Stimulated activated CD4-positive, alpha-beta T cell treated with anti-CD3 and anti-CD28 coated beads, Interleukin-1b, Interleukin-23, amount 100 ng/mL, for 24 hours (primary cell): ENCODE data around the gene CCDC27.
"Not testable (repeated sequence)": the region's sequence is repeated elsewhere in the genome, so short reads cannot be mapped to it uniquely, and the experiment has no call there.

ENCODE experiments used
- DNase-seq, 4 experiments: peaks; one replicate each; pipeline ENCODE4 v3.0.0-alpha.2; 2020; ENCODE audit warnings: low read depth in 4 of 4, low spot score in 1 of 4

The CCDC27 gene

DNA sequence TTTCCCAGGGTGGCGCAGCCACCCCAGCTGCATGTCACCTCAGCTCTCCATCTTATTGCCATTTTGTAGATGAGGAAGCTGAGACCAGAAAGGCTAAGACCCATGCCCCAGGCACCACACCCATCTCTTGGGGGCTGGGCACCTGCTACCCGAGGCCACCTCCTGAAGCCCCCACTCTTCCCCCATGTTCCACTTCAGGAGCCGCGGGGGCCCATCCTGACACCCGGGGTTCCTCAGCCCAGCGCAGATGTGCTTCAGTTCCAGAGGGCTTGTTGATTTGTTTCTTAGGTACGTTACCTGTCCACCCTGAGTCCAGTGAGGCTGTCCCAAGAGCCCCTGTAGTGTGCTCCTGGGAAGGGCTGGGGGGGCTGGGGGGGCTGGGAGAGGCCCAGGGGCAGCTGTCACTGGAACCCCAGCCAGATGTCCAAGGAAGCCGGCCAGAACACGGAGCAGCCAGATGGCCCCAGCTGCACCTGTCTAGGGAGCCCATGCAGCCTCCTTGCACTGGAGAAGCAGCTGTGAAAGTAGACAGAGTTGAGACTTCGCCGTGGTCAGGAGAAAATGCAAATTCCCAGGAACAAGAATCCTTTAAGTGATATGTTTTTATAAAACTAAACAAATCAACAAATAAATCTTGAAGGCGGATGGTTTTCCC lies 17.1 kb upstream of the CCDC27 start:
- DNase-seq = no peak

DNA sequence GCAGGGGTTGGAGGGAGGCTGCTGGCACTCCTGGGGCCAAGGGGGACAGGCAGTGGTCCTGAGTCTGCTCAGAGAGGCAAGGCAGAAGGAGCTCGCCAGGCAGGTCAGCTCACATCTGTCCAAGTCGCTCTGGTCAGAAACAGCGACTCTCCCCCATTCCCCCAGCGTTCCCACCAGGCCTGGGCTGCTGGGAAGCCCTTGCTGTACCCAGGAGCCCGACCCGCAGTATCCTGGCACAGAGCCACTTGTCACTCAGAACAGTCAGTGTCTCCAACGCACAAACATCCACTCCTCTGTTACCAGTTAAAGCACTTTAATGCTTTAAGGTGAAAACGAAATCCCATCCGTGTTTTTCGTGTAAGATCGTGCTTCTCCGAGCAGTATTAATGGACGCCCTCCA lies 16.6 kb upstream of the CCDC27 start:
- DNase-seq = no peak

DNA sequence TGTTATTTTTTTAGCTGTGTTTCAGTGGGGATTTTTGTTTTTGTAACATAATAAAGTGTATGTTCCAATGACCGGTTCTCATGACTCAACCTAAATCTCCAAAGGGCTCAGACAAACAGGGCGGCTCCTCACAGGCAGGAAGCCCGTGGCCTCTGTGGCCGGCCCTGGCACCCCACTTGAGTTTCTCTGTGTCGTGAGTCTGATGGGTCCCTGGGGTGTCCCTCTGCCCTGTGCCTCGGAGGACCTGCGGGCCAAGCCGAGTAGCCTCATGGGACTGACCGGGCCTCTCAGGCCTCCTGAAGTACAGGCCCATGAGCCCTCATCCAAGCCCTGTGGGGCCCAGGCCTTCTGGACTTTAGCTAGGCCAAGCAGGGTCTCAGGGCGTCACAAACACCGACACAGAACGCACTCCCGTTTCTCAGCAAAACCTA lies 16.1 kb upstream of the CCDC27 start:
- DNase-seq = no peak

DNA sequence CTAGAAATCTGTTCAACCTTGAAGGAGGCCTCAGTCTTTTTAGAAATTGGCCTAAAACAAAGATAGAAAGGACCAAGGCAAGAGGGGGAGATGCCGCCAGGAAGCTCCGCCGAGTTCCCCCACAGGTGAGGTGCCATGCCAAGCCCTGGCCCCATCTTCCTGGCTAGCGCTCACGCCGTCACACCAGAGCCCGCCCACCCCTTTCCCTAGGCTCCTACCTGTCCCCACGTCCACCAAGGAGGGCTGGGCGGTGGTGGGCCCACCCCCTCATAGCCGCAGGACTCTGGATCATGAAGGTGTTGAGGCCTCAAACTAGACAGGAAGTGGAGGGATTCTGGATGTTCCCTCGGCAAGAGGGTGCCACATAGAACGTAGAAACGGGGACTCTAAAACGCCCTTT lies 15.5 kb upstream of the CCDC27 start:
- DNase-seq = no peak

DNA sequence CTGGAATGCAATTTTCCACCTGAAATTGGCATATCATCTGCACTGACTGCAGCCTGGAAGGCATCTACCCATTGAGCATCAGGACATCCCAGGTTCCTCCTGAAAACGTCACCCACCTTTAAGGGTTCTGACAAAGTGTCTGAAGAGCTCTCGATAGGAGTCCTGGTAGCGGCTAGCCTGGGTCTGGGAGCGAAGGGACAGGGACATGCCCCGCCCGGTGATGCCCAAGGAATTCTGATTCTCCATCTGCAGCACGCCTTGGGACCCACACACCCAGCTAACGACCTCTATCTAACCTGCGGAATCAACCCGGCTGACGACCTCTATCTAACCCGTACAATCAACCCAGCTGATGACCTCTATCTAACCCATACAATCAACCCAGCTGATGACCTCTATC lies 13.3 kb upstream of the CCDC27 start:
- DNase-seq = no peak

DNA sequence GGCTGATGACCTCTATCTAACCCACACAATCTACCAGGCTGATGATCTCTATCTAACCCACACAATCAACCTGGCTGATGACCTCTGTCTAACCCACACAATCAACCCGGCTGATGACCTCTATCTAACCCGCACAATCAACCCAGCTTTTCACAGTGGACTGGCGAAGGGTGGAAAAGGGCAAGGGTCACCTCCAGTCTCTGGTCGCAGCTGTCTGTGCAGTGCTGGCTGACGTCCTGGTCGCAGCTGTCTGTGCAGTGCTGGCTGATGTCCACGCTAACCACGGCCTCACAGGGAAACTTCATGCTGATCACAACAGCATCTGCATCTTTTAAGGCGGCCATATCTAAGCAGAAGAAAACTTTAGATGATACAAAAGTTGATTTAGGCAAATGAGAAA lies 12.2 kb upstream of the CCDC27 start:
- no peak for DNase-seq

DNA sequence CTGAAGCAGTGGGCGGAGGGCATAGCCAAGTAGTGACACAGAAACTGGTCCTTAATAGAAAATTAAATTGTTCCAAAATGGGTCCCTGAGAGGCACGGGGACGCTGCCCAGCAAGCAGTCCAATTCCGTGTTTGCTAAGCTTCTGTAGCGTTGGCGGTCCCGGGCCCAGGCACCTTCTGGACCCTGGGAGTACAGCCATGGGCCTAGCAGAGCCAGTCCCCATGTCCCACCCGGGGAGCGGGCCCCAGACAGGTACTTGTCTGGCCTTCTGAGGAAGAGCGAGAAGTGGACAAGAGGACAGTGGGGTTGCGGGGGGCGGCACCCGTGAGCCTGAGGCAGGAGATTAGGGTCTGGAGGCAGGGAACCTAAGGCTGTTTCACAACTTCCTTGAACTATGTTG lies 11.5 kb upstream of the CCDC27 start:
- no peak for DNase-seq

DNA sequence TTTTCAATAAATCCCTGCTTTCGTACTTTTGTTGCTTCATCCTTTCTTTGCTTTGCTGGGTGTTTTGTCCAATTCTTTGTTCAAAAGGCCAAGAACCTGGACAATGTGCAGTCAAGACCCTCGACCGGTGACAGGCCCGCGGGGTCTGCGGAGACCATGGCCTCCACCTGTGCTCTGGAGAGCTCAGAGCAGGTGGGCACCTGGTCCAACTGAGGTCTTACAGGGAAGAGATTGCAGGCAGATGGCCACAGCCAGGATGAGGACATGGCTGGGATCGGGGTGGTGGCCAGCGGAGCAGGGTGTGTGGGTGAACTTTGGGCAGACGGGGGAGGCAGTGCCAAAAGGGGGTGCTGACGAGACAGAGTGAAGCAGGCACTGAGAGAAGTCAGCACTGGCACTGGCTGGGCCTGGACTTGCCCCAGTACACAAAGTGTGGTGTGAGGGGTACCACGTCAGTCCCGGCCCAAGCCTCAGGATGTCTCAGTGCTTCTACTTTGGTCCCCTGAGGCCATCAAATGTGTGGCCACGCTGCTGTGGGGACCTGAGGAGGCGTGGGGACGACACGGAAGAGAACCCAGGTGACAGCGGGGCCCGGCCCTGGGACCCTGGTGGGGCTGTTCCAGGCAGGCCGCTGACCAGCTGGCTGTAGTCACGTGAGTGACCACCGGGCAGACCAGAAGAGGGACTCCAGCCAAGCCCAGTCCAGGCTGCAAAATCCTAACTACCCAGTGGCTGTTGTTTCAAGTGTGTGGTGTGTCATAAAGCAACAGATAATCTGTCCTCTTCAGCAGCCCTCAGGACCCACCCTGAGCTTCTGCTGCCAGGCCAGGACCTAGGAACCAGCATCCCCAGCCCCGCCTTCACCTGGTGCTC lies 10.4 kb upstream of the CCDC27 start:
- no peak for DNase-seq

DNA sequence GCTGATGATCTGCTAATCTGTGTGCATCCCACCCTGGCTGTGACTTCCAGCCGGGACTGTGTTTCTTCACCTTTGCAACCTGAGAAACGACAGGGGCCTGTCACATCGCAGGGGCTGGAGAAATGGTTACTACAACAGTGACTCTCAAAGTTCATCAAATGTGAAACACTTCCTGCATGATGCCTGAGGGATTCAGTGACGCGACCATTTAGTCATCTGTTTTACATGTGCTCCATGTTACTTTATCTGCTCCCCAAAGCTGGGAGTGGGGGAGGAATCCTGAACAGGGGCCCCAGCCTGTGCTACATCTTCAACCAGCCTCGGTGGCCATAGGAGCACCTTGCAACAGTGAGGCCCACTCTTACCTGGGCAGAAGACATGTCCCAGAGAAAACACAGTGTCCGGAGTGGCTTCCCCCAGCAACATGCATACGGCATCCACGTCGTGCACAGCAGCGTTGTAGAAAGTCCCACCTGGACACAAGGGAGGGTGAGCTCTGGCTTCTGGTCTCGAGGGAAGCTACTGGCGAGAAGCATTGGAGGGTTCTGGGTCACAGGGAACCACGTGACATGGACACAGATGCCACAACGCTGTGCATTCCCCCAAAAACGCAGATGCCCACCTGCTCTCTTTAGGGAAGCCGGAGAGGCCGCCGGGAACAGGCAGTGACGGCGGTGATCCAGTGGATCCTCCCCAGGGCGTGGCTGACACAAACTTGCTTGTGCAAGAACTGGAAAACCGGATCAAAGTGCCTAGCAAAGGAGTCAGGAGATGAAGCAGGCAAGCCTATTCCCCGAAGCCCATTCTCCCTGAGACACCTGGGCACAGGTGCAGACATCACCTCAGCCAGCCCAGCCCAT lies 9.6 kb upstream of the CCDC27 start:
- no peak for DNase-seq

DNA sequence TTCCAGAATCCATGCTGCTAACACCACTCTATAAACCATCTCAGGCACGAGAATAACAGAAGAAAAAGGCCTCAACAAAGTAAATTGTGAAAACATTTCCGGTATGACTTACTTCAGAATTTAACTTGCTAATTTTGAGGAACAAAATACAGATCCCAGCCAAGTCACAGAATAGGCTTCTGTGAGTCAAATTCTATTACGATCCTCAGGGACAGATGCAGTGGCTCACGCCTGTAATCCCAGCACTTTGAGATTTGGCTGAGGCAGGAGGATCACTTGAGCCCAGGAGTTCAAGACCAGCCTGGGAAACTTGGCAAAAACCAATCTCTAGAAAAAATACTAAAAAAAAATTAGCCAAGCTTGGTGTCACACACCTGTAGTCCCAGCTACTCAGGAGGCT lies 8.8 kb upstream of the CCDC27 start:
- DNase-seq = no peak

DNA sequence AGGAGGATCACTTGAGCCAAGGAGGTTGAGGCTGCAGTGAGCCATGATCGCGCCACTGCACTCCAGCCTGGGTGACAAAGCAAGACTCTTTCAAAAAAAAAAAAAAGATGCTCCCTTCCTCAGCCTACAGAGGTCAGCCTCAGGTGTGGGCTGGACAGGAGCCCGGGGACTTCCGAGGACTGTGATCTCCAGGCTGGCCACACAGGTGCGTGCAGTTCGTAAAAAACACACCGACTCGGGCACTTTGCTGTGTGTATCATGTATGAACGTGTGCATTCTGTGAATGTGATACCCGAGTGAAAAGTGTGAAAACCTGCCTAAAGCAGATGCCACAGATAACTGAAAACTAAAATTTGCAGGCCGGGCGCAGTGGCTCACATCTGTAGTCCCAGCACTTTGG lies 8.4 kb upstream of the CCDC27 start:
- DNase-seq = no peak

DNA sequence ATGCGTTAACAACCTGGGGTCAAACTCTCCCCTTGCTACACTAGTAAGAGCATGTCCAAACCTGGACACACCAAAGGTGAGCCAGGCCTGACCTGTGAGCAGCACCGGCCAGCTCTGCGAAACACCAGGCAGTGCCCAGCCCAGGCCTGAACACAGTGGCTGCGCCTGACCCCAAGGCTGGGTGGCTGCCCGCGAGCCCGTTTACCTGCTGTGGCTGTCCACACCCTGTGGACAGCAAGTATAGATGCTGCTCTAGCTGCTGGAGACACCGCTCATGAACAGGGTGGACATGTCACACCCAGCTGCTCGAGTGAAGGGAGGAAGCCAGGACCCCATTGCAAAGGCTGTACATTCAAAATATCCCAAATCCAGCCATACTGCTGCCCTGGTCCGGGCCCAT lies 7.6 kb upstream of the CCDC27 start:
- DNase-seq = no peak

DNA sequence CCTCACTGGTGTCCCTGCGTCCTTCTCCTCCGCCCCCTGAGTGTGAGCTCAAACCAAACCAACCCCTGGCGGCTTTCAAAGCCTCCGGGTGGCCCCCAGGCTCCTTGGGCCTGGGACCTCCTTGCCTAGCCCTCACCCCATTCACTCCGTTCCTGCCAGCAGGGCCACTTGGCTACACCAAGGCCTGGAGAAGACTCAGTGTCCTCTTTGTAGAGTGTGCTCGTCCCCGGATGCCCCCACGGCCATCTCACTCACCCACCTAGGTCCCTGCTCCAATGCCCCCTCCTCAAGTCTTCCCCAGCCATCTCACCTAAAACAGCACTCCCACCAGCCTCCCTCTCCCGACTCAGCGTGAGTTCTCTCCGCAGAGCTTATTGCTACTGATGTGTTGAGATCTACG lies 7.2 kb upstream of the CCDC27 start:
- no peak for DNase-seq

DNA sequence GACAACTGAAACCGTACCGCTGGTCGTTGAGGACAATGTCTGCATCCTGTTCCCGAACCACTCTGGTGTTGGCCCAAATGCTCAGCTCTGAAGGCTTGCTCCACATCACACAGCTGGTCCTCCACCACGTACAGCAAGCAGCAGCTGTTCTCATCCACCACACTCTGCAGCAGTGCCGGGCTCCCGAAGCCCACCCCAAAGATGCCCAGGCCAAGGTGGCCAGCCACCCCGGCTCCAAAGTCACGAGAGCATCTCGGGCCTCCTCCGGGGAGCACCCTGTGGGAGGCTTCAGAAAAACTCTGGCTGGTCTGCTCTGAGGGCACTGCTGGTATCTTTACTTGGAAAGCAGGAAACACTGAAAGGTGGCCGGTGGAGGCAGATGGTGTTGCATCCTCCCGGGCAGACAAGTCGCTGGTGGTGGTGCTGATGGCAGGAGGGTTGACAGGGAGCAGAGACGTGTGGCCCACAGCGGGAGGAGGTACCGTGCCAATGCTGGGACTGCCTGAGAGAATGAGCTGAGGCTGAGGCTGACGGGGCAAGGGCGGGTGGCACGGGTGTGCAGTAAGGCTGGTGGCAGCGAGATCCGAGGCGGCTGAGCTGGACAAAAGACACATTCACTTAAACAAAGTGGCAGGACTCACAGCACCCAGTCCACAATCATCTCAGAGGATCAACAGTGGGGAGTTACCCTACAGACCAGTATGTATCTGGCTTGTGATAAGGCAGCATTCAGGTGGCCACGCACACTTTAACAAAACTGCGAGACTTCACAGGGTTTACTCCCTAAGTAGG lies 6.5 kb upstream of the CCDC27 start:
- no peak for DNase-seq

DNA sequence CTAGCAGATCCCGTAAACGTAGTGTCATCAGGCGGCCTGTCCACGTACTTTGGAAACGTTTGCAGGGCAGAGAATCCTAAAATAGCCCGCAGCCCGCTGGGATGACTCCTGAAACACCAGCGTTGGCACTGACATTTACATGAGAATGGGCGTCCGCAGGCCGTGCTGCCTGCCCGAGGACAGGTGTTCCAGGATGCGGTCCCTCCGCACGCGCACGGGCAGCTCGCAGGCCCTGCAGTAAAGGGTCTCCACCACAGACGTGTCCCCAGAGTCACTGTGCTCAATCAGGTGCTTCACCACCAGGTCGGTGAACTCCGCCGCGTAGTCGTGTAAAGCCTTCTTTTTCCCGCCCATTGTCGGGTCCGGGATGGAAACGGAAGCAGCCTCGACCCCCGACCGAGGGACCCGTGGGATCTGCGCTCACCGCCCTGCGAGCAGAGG lies 5.8 kb upstream of the CCDC27 start:
- no peak for DNase-seq

DNA sequence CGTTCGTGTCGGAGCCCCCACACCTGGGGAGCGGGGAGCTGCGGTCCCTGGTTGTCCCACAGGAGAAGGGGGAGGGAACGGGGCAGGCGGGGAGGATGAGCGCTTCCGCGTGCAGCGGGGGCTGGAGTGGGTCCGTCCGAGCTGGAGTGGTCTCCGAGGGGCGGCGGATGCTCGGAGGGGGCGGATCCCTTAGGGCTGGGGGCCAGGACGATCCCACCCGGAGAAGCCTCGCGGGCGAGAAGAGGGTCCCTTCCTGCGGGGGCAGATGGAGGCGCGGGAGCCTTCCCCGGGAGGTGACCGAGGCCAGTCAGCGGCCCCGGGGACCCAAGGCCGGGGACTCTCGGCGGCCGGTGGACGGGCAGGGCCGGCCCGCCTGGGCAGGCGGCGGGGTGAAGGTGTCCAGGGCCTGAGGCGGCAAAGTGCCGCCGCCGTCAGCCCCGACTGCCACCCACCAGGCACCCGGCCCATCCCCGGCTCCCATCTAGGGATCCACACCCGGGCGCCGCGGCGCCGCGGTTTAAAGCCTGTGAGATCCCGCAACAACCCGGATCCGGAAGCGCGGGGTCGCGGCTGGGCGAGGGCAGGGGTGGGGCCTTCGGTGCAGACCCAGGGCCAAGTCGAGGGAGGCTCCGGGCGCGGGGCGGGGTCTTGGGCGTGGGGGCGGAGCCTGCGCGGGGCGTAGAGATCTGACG lies 5.3 kb upstream of the CCDC27 start:
- peak; percentile 81 to 91 (median 88) for DNase-seq

DNA sequence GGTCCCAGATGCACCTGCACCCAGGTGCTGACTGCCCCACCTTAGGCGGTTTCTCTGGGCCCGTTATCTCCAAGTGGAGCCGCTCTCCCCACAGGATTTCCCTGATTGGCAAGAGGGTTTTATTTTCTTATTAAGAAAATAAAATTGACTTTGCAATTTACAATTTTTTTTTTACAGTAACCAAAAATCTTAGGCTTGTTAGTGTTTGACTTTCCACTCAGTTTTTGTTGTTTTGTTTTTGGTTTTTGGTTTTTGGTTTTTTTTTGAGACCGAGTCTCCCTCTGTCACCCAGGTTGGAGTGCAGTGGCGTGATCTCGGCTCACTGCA lies 4.8 kb upstream of the CCDC27 start:
- DNase-seq = no peak

DNA sequence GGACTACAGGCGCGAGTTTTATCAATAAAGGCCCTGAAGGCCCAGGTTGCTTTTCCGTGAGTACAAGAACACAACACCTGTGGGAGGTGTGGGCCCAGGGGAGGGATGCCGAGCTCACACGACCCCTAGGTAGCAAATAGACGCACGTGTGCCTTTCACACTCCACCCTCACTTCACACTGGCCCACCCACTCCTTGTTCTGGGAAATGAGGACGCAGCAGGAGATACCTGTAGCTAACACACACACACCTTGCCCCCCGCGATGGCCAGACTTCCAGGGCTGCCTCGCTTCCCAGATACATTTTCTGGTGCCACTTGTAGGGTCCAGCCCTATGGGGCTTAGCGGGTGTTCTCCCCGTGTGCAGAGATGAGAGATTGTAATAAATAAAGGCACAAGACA lies 4.3 kb upstream of the CCDC27 start:
- no peak for DNase-seq

DNA sequence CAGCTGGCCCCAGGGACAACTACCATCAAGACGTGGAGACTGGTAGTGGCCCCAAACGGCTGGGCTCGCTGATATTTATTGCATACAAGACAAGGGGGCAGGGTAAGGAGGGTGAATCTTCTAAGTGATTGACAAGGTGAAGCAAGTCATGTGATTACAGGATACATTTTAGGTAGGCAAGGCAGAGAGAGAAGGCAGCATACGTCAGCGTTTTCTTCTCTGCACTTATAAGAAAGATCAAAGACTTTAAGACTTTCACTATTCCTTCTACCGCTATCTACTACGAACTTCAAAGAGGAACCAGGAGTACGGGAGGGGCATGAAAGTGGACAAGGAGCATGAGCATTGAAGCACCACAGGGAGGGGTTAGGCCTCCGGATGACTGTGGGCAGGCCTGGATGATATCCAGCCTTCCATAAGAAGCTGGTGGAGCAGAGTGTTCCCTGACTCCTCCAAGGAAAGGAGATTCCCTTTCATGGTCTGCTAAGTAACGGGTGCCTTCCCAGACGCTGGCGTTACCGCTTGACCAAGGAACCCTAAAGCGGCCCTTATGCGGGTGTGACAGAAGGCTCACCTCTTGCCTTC lies 3.8 kb upstream of the CCDC27 start:
- not testable (repeated sequence) for DNase-seq

DNA sequence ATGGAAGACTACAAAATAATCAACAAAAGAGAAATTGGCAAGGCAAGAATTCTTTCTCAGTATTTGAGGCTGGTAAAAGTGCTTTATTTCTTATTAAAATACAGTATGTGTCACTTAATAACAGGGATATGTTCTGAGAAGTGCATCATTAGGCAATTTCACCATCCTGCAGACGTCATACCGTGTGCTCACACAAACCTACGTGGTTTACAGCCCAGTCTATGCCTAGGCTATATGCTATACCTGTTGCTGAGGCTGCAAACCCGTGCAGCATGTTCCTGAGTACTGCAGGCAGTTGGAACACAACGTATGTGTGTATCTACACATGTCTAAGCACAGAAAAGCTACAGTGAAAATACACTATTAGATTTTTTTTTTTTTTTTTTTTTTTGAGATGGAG lies 2.7 kb upstream of the CCDC27 start:
- DNase-seq = no peak
